Activated T-cell treated with anti-CD3 and anti-CD28 coated beads, Interleukin-2, amount 50 U/mL, for 1 hour (primary cell): ENCODE results near the gene TAAR1.
"Not testable (repeated sequence)": the region's sequence is repeated elsewhere in the genome, so short reads cannot be mapped to it uniquely, and the experiment has no call there.

Source experiments
- DNase-seq: peaks from one replicate; pipeline ENCODE4 v3.0.0-alpha.2; 2020

TAAR1 gene, protein sequence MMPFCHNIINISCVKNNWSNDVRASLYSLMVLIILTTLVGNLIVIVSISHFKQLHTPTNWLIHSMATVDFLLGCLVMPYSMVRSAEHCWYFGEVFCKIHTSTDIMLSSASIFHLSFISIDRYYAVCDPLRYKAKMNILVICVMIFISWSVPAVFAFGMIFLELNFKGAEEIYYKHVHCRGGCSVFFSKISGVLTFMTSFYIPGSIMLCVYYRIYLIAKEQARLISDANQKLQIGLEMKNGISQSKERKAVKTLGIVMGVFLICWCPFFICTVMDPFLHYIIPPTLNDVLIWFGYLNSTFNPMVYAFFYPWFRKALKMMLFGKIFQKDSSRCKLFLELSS

DNA sequence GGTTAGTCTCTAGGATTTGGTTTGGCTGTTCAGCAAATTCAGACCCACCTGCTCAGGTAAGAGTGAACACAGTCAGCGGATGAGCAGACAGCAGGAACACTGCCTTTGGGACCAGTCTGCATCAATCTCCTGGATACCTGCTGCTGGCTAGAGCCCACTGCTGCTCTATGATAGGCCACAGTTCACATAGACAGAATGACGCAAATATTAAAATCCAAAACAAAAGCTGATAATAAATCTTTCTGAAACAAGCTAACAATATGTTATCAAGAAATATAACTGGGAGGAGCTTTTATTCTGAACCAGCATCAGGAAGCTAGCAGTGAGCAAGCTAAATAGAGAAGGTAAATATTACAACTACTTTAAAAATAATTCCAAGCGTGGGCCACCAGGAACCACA is at the start of gene TAAR1:
TSS of gene TAAR1 (minus strand) at position 101 of the 400 bp plus-strand sequence. CDS start 13,179 bp downstream, outside the sequence.
- no peak for DNase-seq

DNA sequence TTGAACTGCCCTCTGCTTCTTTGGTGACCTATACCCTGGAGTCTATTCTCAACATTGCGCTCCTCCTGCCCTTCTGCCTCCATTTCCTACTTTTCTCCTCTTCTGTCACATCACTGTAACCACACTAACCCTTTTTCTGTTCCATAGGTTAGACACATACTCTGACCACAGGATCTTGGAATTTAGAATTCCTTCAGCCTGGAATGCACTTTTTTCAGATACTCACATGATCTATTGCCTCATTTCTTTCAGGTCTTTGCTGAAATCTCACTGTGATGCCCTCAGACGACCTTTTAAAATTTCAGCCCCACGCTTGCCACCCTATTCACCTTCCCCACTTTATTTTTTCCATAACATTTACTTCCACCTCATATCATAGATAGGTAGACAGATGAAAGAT is 49.8 kb upstream of the TAAR1 start:
- DNase-seq, result no peak

DNA sequence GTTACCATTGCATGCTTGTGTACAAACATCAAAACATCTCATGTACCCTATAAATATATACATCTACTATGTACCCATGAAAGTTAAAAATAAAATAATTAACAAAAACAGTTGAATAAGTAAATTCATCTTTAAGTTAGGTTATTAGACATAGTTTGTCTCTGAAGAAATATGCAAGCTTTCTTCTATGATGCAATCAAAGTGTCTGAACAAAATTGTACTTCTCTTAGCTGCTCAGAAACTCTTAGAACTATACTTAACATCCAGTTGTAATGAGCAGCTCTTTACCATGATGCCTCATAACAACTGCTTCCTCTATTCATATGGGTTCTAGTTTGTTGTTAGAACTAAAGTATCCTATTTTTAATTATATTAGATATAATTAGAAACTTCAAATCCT is 49.0 kb upstream of the TAAR1 start:
- DNase-seq, result no peak

DNA sequence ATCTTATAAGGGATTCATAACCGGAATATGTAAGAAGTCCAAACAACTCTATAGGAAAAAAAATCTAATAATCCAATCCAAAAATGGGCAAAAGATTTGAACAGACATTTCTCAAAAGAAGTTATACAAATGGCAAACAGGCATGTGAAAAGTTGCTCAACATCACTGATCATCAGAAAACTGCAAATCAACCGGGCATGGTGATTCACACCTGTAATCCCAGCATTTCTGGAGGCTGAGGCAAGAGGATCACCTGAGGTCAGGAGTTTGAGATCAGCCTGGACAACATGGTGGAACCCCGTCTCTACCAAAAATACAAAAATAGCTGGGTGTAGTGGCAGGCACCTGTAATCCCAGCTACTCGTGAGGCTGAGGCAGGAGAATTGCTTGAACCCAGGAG is 47.8 kb upstream of the TAAR1 start:
- not testable (repeated sequence) for DNase-seq

DNA sequence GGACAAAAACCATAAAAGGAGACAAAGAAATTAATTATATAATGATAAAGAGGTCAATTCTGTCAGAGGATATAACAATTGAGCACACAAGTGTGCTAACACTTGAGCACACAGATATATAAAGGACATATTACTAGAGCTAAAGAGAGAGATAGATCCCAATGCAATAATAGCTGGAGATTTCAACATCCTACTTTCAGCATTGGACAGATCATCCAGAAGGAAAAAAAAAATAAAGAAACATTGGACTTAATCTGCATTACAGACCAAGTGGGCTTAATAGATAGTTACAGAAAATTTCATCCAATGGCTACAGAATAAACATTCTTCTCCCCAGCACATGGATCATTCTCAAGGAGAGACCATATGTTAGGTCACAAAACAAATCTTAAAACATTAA is 45.0 kb upstream of the TAAR1 start:
- DNase-seq, result no peak

- no peak for DNase-seq
Observed at GRCh38 chr6:132698608-132699007, 39.6 kb upstream of the TAAR1 start.

DNA sequence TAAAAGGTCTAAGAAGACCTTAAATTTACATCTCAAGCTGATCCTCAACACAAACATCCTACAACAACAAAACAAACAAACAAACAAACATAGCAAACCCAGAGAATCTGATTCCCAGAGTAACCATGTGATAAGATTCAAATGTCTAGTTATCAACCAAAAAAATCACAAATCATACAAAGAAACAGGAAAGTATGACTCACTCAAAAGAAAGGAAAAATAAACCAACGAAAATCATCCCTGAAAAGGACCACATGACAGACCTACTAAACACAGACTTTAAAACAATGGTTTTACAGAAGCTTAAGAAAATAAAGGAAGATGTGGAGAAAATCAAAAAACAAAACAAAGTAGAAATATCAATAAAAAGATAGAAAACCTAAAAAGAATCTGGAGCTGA is 36.8 kb upstream of the TAAR1 start:
- DNase-seq, result no peak

DNA sequence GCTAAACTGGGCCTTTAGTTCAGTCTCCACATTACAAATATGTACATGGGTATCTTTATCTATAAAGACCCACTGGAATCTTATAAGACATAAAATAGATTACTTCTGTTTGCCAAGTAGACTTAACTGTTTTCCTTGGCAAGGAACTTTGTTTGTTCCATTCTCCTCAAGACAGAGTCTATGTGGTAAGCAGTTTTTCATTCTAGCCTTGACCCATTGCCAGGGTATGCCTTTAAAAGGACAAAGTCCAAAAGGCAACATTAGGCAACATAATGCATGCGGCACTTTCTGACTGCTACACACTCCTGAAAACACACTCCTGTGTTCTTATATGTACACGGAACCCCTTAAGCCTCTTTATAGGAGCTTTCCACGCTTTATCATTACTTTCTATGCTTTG is 34.5 kb upstream of the TAAR1 start:
- no peak for DNase-seq

DNA sequence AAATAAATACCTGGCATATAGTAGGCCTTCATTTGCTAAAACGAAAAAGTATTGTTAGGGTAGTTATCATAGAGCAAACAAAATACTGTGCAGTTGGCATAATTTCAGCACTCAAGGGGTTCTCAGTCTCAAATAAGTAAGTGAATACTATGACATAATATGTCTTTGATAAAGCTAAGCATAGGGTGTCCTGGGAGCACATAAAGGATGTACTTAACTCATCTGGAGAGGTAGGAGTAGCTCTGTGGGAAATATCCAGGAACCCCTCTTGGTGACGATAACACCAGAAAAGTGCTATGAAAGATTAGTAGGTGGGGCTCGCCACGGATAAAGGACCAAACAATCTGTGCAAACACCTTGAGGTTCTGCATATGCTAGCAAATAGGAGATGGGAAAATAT is 31.7 kb upstream of the TAAR1 start:
- DNase-seq, result no peak

GRCh38 chr6:132687306-132687705 is 28.3 kb upstream of the TAAR1 start:
- no peak for DNase-seq

- DNase-seq, result no peak
Observed at GRCh38 chr6:132686531-132686930, 27.5 kb upstream of the TAAR1 start.

DNA sequence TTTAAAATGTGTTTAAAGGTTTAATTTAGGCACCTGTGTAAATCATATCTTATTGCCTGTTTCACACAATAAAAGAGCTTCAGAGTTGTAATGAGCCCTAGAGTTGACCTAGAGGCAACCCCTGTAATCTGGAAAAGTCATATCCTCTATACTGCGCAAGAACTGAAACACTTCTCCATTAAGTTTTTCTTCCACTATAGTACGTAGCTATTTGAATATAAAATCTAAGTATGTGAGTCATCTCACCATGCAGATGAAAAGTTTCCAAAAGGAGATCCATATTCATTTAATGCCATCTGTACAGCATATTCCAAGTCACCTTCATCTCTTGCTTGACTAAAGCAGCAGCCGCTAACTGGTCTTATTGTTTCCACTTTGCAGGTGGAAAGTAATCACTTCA is 26.0 kb upstream of the TAAR1 start:
- no peak for DNase-seq

DNA sequence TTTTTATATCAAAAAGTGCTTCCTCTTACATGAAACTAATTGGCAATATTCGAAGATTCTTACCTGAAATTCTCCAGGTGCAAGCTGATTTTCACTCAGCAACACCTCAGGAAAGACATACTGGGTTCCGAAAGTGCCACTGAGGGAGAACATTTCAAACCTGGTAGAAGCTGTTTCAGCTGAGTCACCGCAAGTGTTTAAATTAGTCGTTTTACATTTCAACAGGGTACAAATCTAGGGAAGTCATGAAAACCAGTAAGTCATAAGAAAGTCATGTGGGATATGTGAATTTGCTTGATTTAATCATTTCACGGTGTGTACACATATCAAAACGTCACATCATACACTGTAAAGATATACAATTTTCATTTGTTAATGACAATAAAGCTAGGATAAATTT is 25.3 kb upstream of the TAAR1 start:
- no peak for DNase-seq

DNA sequence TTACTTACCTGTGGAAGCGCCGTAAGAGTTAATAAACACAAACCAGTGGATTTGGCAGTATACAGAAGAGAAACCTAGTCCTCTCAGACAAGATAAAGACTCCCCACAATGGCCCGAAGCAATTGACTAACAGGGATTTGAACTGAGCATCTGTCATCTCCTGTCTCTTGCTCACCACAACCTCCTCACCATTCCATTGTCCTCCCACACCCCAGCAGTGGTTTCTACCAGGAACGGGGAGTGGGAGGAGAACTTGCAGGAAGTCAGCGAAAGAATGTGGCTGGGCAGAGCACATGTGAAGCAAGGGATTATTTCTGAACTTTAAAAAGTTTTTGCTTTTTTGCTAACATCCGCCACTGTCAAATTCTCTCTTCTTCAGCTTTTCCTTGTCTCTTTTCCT is 24.6 kb upstream of the TAAR1 start:
- DNase-seq, result no peak

- not testable (repeated sequence) for DNase-seq
Observed at GRCh38 chr6:132679094-132679493, 20.1 kb upstream of the TAAR1 start.

DNA sequence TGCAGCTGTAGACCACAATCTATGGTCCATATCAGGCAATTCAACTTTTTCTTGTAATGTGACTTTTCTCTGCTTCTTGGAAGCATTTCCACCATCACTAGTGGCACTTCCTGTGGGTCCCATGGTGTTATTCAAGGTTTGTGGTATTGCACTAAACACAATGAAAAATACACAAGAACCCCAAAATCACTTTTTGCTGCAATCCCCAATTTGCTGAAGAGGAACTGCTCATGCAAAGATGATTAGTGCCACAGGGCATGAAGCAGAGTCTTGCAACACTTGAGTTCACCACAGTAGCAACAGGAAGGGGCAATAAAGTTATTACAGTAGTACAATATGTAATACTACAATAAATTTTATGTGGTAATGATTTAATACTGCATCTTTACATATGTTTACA is 16.8 kb upstream of the TAAR1 start:
- DNase-seq, result no peak

- no peak for DNase-seq
Observed at GRCh38 chr6:132675002-132675401, 16.0 kb upstream of the TAAR1 start.

DNA sequence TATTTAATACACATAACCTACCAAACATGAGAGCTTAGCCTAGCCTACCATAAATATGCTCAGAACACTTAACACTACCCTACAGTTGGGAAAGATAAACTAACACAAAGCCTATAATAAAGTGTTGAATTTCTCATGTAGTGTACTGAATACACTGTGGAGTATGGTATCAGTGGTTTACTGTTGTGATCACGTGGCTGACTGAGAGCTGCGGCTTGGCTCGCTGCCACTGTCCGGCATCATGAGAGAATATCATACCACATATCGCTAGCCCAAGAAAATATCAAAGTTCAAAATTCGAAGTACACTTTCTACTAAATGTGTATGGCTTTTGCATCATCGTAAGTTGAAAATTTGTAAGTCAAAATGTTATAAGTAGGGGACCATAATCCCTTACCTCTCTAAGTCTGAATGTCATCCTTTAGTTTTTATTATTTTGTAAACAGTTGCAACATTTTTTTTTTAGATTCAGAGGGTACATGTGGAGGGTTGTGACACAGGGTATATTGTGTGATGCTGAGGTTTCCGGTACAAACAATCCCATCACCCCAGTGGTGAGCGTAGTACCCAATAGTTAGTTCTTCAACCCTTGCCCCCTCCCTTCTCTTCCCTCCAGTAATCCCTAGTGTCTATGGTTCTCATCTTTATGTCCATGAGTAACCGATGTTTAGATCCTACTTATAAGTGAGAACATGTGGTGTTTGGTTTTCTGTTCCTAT is 14.6 kb upstream of the TAAR1 start:
- DNase-seq, result no peak

GRCh38 chr6:132671295-132671694 is 12.3 kb upstream of the TAAR1 start:
- no peak for DNase-seq

DNA sequence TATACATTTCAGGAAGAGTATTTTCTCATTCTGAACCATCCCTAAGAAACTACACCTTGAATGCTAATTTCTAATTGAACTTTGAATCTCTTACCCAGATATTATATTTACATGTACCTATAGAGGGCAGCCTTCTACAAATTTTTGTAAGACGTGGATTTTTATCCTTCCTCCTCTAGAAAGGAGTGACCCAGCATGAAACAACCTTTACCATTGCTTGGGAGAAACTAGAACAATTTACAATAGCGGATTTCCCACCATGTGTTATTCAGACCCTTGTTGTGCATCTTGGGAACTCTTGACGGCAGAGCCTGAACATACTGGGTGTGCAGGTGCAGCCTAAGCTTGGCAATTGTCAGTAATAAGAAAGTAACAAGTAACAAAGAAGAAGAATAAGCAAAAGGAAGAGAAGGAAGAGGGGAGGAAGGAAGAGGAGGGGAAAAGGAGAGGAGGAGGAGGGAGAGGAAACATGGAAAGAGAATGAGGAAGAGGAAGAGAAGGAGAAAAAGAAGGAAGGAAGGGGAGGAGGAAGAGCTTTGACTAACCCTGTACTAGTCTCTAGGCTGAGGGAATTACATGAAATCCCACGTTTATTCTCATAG is 10.8 kb upstream of the TAAR1 start:
- no peak for DNase-seq

- no peak for DNase-seq
Observed at GRCh38 chr6:132666118-132666517, 7.1 kb upstream of the TAAR1 start.

DNA sequence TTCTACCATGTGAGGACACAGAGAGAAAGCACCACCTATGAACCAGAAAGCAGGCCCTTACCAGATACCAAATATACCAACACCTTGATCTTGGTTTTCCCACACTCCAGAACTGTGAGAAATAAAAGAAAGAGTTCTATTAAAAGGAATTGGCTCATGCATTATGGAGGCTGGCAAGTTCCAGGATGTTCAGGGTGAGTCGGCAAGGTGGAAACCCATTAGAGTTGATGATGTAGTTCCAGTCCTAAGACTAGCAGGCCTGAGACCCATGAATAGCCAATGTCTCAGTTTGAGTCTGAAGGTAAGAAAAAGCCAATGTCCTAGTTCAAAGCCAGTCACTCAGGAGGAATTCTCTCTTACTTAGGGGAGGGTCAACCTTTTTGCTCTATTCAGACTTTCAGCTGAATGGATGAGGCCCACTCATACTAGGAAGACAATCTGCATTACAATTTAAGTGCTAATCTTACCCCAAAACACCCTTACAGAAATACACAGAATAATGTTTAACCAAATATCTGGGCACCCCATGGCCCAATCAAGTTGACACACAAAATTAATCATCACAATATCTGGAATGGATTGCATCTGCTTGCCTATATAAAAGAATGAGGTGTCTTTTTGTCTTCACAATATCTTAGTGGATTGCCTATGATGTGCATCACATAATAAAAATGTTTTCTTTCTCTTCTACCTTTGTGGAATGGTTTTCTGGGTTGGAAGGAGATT is 5.5 kb upstream of the TAAR1 start:
- DNase-seq, result no peak

DNA sequence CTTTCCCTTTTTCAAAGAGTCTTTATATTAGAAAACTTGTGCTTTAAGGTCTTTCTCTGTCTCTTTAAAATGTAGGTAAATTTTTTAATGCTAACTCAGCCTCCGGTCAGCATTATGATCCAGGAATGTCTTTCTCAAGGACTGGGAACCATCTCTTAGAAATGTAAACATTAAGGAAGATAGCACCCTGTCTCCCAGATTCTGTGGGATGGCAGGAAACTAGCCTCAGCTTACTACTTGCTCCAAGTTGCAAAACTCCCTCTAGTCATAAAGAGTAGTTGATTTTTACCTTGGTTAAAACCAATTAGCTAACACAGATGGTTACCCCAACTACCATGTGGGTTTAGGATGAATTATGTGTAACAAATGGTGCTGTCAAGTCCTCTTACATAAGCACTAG is 4.7 kb upstream of the TAAR1 start:
- DNase-seq, result no peak

DNA sequence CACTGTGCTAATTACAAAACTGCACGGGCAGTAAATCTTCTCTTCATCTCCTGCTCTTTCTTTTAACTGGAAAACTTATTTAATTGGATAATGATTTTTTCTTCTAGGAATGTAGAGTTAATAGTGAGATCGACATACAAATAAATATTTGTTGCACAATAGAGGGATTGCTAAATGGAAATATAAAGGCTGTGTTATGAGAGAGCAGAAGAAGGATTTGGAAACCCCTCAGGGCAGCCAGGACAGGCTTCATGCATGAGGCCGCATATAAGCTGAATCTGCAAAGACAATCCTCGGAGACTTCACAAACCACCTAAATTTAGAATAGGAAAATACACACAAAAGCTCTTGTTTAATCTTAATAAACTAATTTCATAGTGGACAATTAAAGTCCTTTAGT is 2.9 kb upstream of the TAAR1 start:
- no peak for DNase-seq
